Activated CD8-positive, alpha-beta memory T cell treated with anti-CD3 and anti-CD28 coated beads, Interleukin-2, amount 50 U/mL, for 24 hours (primary cell): ENCODE results near the gene BAG3.

Experiments used
- DNase-seq: peaks from one replicate; pipeline ENCODE4 v3.0.0-alpha.2; 2020; ENCODE audit errors: extremely low read depth

The BAG3 gene

GRCh38 chr10:119667562-119668328 is 16.6 kb downstream of the BAG3 start:
- DNase-seq: no peak

GRCh38 chr10:119668461-119668860 is 17.3 kb downstream of the BAG3 start:
- no peak for DNase-seq

- DNase-seq: no peak
These were observed 18.2 kb downstream of the BAG3 start for GRCh38 chr10:119669331-119669730.

- no peak for DNase-seq
These were observed 18.9 kb downstream of the BAG3 start for GRCh38 chr10:119669975-119670640.

GRCh38 chr10:119670717-119671116 is 19.5 kb downstream of the BAG3 start:
- no peak for DNase-seq

GRCh38 chr10:119671381-119671780 is 20.2 kb downstream of the BAG3 start:
- DNase-seq: no peak

GRCh38 chr10:119672291-119672690 is 21.1 kb downstream of the BAG3 start:
- no peak for DNase-seq

GRCh38 chr10:119673271-119673670 is 22.1 kb downstream of the BAG3 start:
- DNase-seq: no peak

GRCh38 chr10:119675483-119676170 is 24.4 kb downstream of the BAG3 start:
- DNase-seq: no peak

GRCh38 chr10:119677126-119677525 is 25.9 kb downstream of the BAG3 start:
- DNase-seq: no peak

- no peak for DNase-seq
These were observed 26.9 kb downstream of the BAG3 start for GRCh38 chr10:119677904-119678755.

GRCh38 chr10:119679480-119679829 is 28.3 kb downstream of the BAG3 start:
- DNase-seq: no peak

- no peak for DNase-seq
These were observed 28.9 kb downstream of the BAG3 start for GRCh38 chr10:119680050-119680449.

GRCh38 chr10:119680650-119681081 is 29.5 kb downstream of the BAG3 start:
- DNase-seq: no peak

- peak; percentile 74 for DNase-seq
These were observed 35.4 kb downstream of the BAG3 start for GRCh38 chr10:119686465-119687191.

GRCh38 chr10:119687192-119688032 is 36.2 kb downstream of the BAG3 start:
- DNase-seq: no peak

- DNase-seq: no peak
These were observed 36.9 kb downstream of the BAG3 start for GRCh38 chr10:119688033-119688508.

- DNase-seq: no peak
These were observed 37.9 kb downstream of the BAG3 start for GRCh38 chr10:119689016-119689580.

- DNase-seq: no peak
These were observed 40.5 kb downstream of the BAG3 start for GRCh38 chr10:119691726-119692125.
